Measurements from ENCODE around the gene MAP2K5.

Gene MAP2K5

DNA sequence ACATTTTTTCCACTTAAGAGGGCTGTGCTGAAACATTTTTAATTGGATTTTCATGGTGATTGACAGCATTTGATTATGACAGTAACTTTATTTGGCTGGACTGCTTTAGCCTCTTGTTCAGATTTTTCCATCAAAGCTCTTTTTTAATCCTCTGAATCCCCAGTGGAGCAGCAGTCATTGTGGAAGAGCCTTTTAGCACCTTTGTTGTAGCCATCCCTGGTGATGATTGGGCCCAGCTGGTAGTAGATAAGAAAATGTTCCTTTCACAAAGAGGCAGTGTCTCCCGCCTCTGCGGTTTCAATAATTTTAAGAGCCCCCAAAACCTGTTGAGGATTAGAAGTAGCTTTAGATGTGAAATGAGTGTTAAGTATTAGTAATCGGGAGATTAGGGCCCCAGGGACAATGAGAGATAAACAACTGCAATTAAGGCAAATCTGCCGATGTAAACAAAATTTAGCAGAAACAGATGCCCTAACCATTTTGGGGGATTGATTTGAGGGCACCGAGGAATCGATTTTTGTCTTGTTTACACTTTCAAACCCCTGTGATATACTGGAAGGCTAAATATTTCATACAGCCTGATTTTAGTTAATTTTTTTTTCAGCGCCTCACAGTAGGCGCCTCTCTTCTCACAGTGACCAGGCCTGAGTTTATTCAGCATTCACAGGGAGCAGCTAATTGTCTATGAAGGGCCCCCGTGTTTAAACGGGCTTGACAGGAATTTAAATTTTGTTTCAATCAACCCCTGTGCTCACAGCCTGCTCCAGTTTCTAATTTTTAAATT lies 239.6 kb downstream of the MAP2K5 start:
- Mint-ChIP-seq H3K4me3 (no peak overlapping the region), H3K36me3 (ENCODE audit: low read depth) (no peaks in the 10 kb centered on the region), H3K4me1 (peaks cover 29% of the 10 kb centered on the region), H3K9me3 (no peaks in the 10 kb centered on the region), H3K27me3 (ENCODE audit: low read depth) (peaks cover 7% of the 10 kb centered on the region), H3K27ac (no peak overlapping the region)
- TF ChIP-seq, protein P1, sequence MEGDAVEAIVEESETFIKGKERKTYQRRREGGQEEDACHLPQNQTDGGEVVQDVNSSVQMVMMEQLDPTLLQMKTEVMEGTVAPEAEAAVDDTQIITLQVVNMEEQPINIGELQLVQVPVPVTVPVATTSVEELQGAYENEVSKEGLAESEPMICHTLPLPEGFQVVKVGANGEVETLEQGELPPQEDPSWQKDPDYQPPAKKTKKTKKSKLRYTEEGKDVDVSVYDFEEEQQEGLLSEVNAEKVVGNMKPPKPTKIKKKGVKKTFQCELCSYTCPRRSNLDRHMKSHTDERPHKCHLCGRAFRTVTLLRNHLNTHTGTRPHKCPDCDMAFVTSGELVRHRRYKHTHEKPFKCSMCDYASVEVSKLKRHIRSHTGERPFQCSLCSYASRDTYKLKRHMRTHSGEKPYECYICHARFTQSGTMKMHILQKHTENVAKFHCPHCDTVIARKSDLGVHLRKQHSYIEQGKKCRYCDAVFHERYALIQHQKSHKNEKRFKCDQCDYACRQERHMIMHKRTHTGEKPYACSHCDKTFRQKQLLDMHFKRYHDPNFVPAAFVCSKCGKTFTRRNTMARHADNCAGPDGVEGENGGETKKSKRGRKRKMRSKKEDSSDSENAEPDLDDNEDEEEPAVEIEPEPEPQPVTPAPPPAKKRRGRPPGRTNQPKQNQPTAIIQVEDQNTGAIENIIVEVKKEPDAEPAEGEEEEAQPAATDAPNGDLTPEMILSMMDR (IDR thresholded peaks at IDR 0.05; ENCODE audit: unreplicated experiment in 3 of 3) = no peak

DNA sequence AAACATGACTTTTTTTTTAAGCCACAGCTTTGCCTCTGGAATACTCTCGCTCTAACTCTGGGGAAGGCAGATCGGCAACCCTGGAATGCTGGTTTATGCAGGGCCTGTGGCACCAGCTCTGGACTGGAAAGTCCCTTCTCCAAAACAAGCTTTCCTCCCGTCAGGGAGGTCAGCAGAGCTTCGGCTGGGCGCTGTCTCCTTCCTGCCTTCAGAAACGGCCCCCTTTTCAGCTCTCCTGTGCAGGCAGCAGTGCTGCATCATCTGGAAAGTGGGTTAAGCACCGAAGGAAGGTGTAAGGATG lies 240.1 kb downstream of the MAP2K5 start:
- TF ChIP-seq, protein P1 (IDR thresholded peaks at IDR 0.05; ENCODE audit: unreplicated experiment in 3 of 3) = no peak
- Mint-ChIP-seq H3K36me3 (ENCODE audit: low read depth) (no peaks in the 10 kb centered on the region), H3K27ac (no peak overlapping the region), H3K9me3 (no peaks in the 10 kb centered on the region), H3K27me3 (ENCODE audit: low read depth) (peaks cover 7% of the 10 kb centered on the region), H3K4me3 (no peak overlapping the region), H3K4me1 (peaks cover 23% of the 10 kb centered on the region)

GRCh38 chr15:67783303-67783702 lies 240.8 kb downstream of the MAP2K5 start:
- Mint-ChIP-seq H3K4me3 (no peak overlapping the region), H3K36me3 (ENCODE audit: low read depth) (no peaks in the 10 kb centered on the region), H3K9me3 (no peaks in the 10 kb centered on the region), H3K27me3 (ENCODE audit: low read depth) (peaks cover 7% of the 10 kb centered on the region), H3K4me1 (peaks cover 18% of the 10 kb centered on the region), H3K27ac (no peak overlapping the region)
- TF ChIP-seq, protein P1 (IDR thresholded peaks at IDR 0.05; ENCODE audit: unreplicated experiment in 3 of 3) = no peak

- no peaks in the 10 kb centered on the region for H3K36me3 Mint-ChIP-seq (ENCODE audit: low read depth)
- no peak overlapping the region for H3K4me3 Mint-ChIP-seq
- no peak overlapping the region for H3K27ac Mint-ChIP-seq
- H3K4me1 Mint-ChIP-seq = peaks cover 8% of the 10 kb centered on the region
- TF ChIP-seq, protein P1 (IDR thresholded peaks at IDR 0.05; ENCODE audit: unreplicated experiment in 3 of 3) = no peak
- peaks cover 4% of the 10 kb centered on the region for H3K27me3 Mint-ChIP-seq (ENCODE audit: low read depth)
- no peaks in the 10 kb centered on the region for H3K9me3 Mint-ChIP-seq
Measured at GRCh38 chr15:67784090-67784781, 241.7 kb downstream of the MAP2K5 start.

- TF ChIP-seq, protein P1 (IDR thresholded peaks at IDR 0.05; ENCODE audit: unreplicated experiment in 3 of 3) = no peak
- H3K4me1 Mint-ChIP-seq = peaks cover 1% of the 10 kb centered on the region
- no peaks in the 10 kb centered on the region for H3K36me3 Mint-ChIP-seq (ENCODE audit: low read depth)
- H3K27me3 Mint-ChIP-seq (ENCODE audit: low read depth) = peaks cover 4% of the 10 kb centered on the region
- no peaks in the 10 kb centered on the region for H3K9me3 Mint-ChIP-seq
- no peak overlapping the region for H3K27ac Mint-ChIP-seq
- H3K4me3 Mint-ChIP-seq = no peak overlapping the region
Measured at GRCh38 chr15:67784856-67785430, 242.4 kb downstream of the MAP2K5 start.
